ENCODE results near the gene MCL1.

GRCh38 chr1:150548324-150548631 lies 31.1 kb downstream of the MCL1 start:
- TF ChIP-seq, protein P1, sequence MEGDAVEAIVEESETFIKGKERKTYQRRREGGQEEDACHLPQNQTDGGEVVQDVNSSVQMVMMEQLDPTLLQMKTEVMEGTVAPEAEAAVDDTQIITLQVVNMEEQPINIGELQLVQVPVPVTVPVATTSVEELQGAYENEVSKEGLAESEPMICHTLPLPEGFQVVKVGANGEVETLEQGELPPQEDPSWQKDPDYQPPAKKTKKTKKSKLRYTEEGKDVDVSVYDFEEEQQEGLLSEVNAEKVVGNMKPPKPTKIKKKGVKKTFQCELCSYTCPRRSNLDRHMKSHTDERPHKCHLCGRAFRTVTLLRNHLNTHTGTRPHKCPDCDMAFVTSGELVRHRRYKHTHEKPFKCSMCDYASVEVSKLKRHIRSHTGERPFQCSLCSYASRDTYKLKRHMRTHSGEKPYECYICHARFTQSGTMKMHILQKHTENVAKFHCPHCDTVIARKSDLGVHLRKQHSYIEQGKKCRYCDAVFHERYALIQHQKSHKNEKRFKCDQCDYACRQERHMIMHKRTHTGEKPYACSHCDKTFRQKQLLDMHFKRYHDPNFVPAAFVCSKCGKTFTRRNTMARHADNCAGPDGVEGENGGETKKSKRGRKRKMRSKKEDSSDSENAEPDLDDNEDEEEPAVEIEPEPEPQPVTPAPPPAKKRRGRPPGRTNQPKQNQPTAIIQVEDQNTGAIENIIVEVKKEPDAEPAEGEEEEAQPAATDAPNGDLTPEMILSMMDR (IDR thresholded peaks at IDR 0.05), result no peak
- no peak for TF ChIP-seq POLR2AphosphoS5 (IDR thresholded peaks at IDR 0.05)

Measured in prostate gland (tissue), 2 donors.